Fibroblast of skin of left quadriceps (primary cell): ENCODE data around the gene WHRN.

Experiments
- DNase-seq, 2 experiments: peaks; one replicate each; pipeline ENCODE4 v3.0.0-alpha.2; 2013; ENCODE audit warnings: low read depth in 2 of 2

Gene WHRN

DNA sequence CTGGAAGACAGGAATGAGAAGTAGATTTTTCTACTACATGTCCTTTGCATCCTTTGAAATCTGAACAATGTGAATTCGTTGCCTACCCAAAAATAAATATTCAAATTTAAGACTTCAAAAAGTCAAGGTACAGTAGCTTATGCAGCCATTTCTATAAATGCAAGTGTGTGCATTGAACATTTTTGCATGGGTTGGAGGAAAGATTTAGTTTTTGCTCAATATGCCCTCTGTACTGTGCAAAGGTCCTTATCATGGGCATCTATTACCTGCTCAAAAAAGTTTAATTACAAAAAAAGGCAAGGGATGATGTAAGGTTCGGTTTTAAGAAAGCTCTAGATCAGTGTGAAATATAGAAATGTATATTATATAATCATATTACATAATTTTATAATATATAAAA, 140.1 kb downstream of the WHRN start:
- DNase-seq, result no peak

DNA sequence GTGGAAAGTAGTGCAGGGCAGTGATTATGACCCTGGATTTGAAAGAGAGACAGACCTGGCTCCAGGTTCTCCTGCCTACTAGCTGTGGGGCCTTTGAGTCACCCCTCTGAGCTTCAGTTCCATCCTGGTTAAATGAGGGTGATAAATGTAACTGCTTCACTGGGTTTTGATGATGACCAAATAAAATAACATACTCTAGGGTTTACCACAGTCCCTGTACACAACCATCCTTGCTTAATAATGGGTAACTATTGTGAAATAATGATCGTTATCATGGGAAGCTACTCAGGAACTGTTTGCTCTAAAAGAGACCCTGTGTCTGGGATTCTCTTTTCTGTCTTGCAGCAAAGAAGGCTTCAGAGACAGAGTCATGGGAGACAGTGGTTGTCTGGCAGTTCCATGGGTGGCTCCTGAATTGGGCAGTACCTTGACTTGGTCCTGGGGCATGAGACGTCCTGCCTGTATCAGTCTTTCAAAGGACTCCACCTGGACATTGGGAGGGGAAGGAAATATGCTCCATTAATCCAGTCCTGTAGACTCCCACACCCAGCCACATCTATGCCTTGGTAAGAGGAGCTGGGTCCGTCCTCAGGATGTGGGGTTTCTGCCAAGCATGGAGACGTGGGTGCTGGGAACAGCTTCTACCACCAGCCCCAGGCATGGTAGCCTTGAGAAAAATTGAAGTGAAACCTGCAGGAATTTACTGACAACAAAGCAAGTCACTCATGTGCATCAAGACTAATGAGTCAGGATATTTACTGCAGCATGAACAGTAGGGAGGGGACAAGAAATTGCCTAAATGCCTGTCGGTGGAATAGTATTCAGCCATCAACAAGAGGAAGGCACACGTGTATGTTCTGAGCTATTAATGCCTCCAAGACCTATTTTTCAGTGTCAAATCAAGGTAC, 140.9 kb downstream of the WHRN start:
- peak; percentile 82 for DNase-seq

- DNase-seq, result no peak
Measured at GRCh38 chr9:114363424-114363823, 141.8 kb downstream of the WHRN start.

- DNase-seq, result no peak
Measured at GRCh38 chr9:114362394-114362793, 142.9 kb downstream of the WHRN start.

- no peak for DNase-seq
Measured at GRCh38 chr9:114361542-114361941, 143.7 kb downstream of the WHRN start.

GRCh38 chr9:114359801-114360200, 145.5 kb downstream of the WHRN start:
- no peak for DNase-seq

DNA sequence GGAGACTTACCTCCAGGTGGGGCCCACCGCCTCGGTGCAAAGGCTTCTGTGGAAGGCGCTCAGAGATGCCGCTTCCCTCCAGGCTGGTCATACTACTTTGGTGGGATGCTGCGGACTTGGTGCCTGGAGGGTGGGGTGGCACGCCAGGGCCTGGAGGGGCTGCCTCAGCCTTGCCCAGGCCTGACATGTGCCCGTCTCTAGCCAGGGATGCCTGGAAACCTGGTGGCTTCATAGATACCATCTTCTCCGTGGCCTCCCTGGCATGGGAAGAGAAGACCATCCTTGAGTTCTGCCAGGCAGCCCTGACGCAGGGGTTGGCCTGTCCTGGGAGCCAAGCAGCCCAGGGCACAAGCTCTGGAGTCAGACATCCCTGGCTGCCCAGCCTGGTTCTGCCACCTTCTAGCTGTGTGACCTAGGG, 147.4 kb downstream of the WHRN start:
- no peak for DNase-seq

- no peak for DNase-seq
Measured at GRCh38 chr9:114357360-114357759, 147.9 kb downstream of the WHRN start.

GRCh38 chr9:114356792-114357191, 148.5 kb downstream of the WHRN start:
- no peak for DNase-seq

DNA sequence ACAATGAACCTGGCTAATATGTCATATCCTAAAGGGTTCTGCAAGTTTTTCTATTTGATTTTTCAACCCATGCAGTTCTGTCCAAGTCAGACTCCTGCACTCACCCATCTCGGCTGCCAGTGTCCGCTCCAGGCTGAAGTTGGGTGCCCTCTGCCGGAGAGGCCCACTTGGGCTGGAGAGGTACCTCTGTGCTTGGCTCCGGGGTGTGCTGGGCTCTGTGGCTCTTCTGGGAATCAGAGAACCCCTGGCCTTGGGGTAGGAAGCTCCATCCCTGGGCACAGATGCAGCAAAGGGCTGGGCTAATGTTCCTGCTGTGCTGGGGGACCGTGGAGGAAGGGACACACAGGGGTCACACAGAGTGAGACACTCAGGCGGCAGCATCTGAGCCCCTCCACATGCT, 149.5 kb downstream of the WHRN start:
- DNase-seq, result no peak
